ENCODE measurements around the gene PRKAG2.

Gene PRKAG2

GRCh38 chr7:151744656-151745638, 132.0 kb downstream of the PRKAG2 start:
- no peaks in the 10 kb centered on the region for H3K36me3 ChIP-seq (ENCODE audit: control insufficient read depth, insufficient read depth, low read length)
- no peaks in the 10 kb centered on the region; the same call in 1 of the 2 replicates for H3K27me3 ChIP-seq (ENCODE audit: control insufficient read depth, insufficient read depth, low read length)
- H3K4me1 ChIP-seq (ENCODE audit: control insufficient read depth, insufficient read depth, low read length), result peaks cover 19% of the 10 kb centered on the region
- H3K27ac ChIP-seq (ENCODE audit: low read depth, low read length), result no peak overlapping the region
- no peak overlapping the region for H3K9ac ChIP-seq (ENCODE audit: low read length)
- H3K9me3 ChIP-seq (ENCODE audit: control insufficient read depth, insufficient read depth, low read depth, low read length), result no peaks in the 10 kb centered on the region
- no peak overlapping the region for H3K4me3 ChIP-seq (ENCODE audit: low read depth, low read length)

- Histone ChIP-seq H3K27me3 (ENCODE audit: control insufficient read depth, insufficient read depth, low read length) (no peaks in the 10 kb centered on the region; the same call in 1 of the 2 replicates), H3K4me1 (ENCODE audit: control insufficient read depth, insufficient read depth, low read length) (peaks cover 19% of the 10 kb centered on the region), H3K27ac (ENCODE audit: low read depth, low read length) (no peak overlapping the region), H3K9me3 (ENCODE audit: control insufficient read depth, insufficient read depth, low read depth, low read length) (peaks cover 6% of the 10 kb centered on the region), H3K9ac (ENCODE audit: low read length) (no peak overlapping the region), H3K4me3 (ENCODE audit: low read depth, low read length) (no peak overlapping the region), H3K36me3 (ENCODE audit: control insufficient read depth, insufficient read depth, low read length) (no peaks in the 10 kb centered on the region)
Observed at GRCh38 chr7:151744051-151744580, 132.8 kb downstream of the PRKAG2 start.

DNA sequence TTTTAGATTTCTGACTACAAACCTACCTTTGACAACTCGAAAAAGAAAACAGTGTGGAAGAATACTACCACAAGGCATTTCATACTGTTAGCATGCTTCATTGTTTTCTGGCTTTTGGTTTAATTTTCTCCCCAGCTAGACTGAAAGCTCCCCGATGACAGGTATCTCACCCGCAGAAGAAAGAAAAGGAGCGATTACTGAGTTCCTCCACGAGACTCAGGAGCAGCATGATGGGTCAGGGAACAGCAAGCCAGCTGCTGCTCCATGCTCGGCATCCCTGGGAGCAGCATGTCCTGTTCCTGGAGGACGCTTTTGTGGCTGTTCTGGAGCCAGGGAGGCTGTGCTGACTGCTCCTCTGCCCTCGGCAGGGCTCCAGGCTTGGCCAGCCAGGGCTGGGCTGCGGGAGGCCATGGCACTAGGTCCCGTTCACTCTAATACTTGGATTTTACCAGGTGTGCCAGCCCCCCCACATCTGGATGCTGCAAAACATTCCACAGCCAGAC, 133.4 kb downstream of the PRKAG2 start:
- Histone ChIP-seq H3K9me3 (ENCODE audit: control insufficient read depth, insufficient read depth, low read depth, low read length) (peaks cover 12% of the 10 kb centered on the region), H3K27ac (ENCODE audit: low read depth, low read length) (0 out of 2 replicates have a peak overlapping the region, but pooled peaks have one; percentile 26), H3K36me3 (ENCODE audit: control insufficient read depth, insufficient read depth, low read length) (no peaks in the 10 kb centered on the region), H3K4me3 (ENCODE audit: low read depth, low read length) (no peak overlapping the region), H3K4me1 (ENCODE audit: control insufficient read depth, insufficient read depth, low read length) (peaks cover 19% of the 10 kb centered on the region), H3K9ac (ENCODE audit: low read length) (no peak overlapping the region), H3K27me3 (ENCODE audit: control insufficient read depth, insufficient read depth, low read length) (no peaks in the 10 kb centered on the region; the same call in 1 of the 2 replicates)

GRCh38 chr7:151742713-151743480, 134.0 kb downstream of the PRKAG2 start:
- Histone ChIP-seq H3K4me1 (ENCODE audit: control insufficient read depth, insufficient read depth, low read length) (peaks cover 19% of the 10 kb centered on the region), H3K9me3 (ENCODE audit: control insufficient read depth, insufficient read depth, low read depth, low read length) (peaks cover 14% of the 10 kb centered on the region), H3K27ac (ENCODE audit: low read depth, low read length) (0 out of 2 replicates have a peak overlapping the region, but pooled peaks have one; percentile 26), H3K9ac (ENCODE audit: low read length) (peak overlapping the region; percentile 9), H3K27me3 (ENCODE audit: control insufficient read depth, insufficient read depth, low read length) (no peaks in the 10 kb centered on the region; the same call in 1 of the 2 replicates), H3K4me3 (ENCODE audit: low read depth, low read length) (no peak overlapping the region), H3K36me3 (ENCODE audit: control insufficient read depth, insufficient read depth, low read length) (no peaks in the 10 kb centered on the region)

GRCh38 chr7:151741585-151741984, 135.3 kb downstream of the PRKAG2 start:
- Histone ChIP-seq H3K4me3 (ENCODE audit: low read depth, low read length) (no peak overlapping the region), H3K27me3 (ENCODE audit: control insufficient read depth, insufficient read depth, low read length) (no peaks in the 10 kb centered on the region; the same call in 1 of the 2 replicates), H3K27ac (ENCODE audit: low read depth, low read length) (no peak overlapping the region), H3K36me3 (ENCODE audit: control insufficient read depth, insufficient read depth, low read length) (no peaks in the 10 kb centered on the region), H3K9me3 (ENCODE audit: control insufficient read depth, insufficient read depth, low read depth, low read length) (peaks cover 18% of the 10 kb centered on the region), H3K4me1 (ENCODE audit: control insufficient read depth, insufficient read depth, low read length) (peaks cover 19% of the 10 kb centered on the region), H3K9ac (ENCODE audit: low read length) (no peak overlapping the region)

- Histone ChIP-seq H3K4me3 (ENCODE audit: low read depth, low read length) (no peak overlapping the region), H3K27me3 (ENCODE audit: control insufficient read depth, insufficient read depth, low read length) (no peaks in the 10 kb centered on the region; the same call in 1 of the 2 replicates), H3K27ac (ENCODE audit: low read depth, low read length) (no peak overlapping the region), H3K9ac (ENCODE audit: low read length) (no peak overlapping the region), H3K4me1 (ENCODE audit: control insufficient read depth, insufficient read depth, low read length) (peaks cover 31% of the 10 kb centered on the region), H3K9me3 (ENCODE audit: control insufficient read depth, insufficient read depth, low read depth, low read length) (peaks cover 18% of the 10 kb centered on the region), H3K36me3 (ENCODE audit: control insufficient read depth, insufficient read depth, low read length) (no peaks in the 10 kb centered on the region)
Observed at GRCh38 chr7:151740081-151740851, 136.6 kb downstream of the PRKAG2 start.

DNA sequence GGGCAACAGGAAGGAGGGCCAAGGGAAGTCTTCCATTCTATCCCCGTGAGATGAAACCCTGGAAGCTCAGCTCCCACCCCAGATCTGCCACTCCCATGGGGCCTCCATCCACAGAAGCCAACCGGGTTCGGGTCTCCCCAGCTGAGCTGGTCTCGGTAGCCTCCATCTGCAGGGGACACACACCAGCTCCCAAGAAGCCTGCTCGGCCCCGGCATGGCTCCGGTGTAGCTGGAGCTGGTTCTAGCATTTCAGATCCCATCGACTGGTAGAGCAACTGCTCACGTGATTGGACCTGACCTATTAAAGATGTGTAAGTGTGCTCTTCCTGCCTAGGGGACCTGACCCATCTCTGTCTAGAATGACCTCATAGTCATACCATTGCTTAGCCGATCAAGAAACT, 138.0 kb downstream of the PRKAG2 start:
- Histone ChIP-seq H3K27ac (ENCODE audit: low read depth, low read length) (no peak overlapping the region), H3K4me1 (ENCODE audit: control insufficient read depth, insufficient read depth, low read length) (peaks cover 34% of the 10 kb centered on the region), H3K4me3 (ENCODE audit: low read depth, low read length) (no peak overlapping the region), H3K9me3 (ENCODE audit: control insufficient read depth, insufficient read depth, low read depth, low read length) (peaks cover 18% of the 10 kb centered on the region), H3K9ac (ENCODE audit: low read length) (no peak overlapping the region), H3K27me3 (ENCODE audit: control insufficient read depth, insufficient read depth, low read length) (no peaks in the 10 kb centered on the region; the same call in 1 of the 2 replicates), H3K36me3 (ENCODE audit: control insufficient read depth, insufficient read depth, low read length) (no peaks in the 10 kb centered on the region)

DNA sequence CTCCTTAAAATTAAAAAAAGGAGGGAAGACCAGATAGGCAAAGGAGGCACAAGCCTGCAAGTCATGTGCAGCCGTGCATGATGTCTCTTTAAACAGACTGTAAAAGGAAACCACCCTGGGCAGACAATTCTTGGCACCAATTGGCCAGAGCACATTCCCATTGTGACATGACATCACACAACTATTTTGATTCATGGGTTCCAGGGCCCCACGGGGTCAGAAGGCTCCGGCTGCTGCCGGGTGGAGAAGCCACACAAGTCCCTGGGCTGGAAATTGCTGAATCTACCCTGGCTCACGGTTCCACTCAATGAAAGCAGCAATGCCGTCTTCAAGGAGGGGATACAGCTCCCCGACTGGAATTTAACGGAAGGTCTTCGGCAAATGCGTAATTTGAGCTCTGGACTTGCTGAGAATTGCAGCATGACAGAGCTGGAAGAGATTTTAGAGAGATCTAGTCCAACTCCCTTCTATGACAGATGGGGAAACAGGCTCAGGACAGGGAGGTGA, 140.5 kb downstream of the PRKAG2 start:
- no peak overlapping the region for H3K4me3 ChIP-seq (ENCODE audit: low read depth, low read length)
- H3K27me3 ChIP-seq (ENCODE audit: control insufficient read depth, insufficient read depth, low read length), result no peaks in the 10 kb centered on the region
- H3K27ac ChIP-seq (ENCODE audit: low read depth, low read length), result no peak overlapping the region
- H3K4me1 ChIP-seq (ENCODE audit: control insufficient read depth, insufficient read depth, low read length), result peaks cover 20% of the 10 kb centered on the region
- H3K36me3 ChIP-seq (ENCODE audit: control insufficient read depth, insufficient read depth, low read length), result no peaks in the 10 kb centered on the region
- H3K9ac ChIP-seq (ENCODE audit: low read length), result no peak overlapping the region
- H3K9me3 ChIP-seq (ENCODE audit: control insufficient read depth, insufficient read depth, low read depth, low read length), result peaks cover 18% of the 10 kb centered on the region

- Histone ChIP-seq H3K9ac (ENCODE audit: low read length) (peak overlapping the region; percentile 38), H3K27me3 (ENCODE audit: control insufficient read depth, insufficient read depth, low read length) (no peaks in the 10 kb centered on the region), H3K36me3 (ENCODE audit: control insufficient read depth, insufficient read depth, low read length) (no peaks in the 10 kb centered on the region), H3K27ac (ENCODE audit: low read depth, low read length) (no peak overlapping the region), H3K9me3 (ENCODE audit: control insufficient read depth, insufficient read depth, low read depth, low read length) (peaks cover 18% of the 10 kb centered on the region), H3K4me3 (ENCODE audit: low read depth, low read length) (no peak overlapping the region), H3K4me1 (ENCODE audit: control insufficient read depth, insufficient read depth, low read length) (peaks cover 20% of the 10 kb centered on the region)
Observed at GRCh38 chr7:151735851-151736402, 141.0 kb downstream of the PRKAG2 start.
